NCI-H524 (cell line): ENCODE measurements around the gene TMEM165.

Experiments used
- DNase-seq, 2 experiments: peaks; one replicate each; lab custom pipeline; 2025; lab: John Stamatoyannopoulos, UW

Gene TMEM165

GRCh38 chr4:55367084-55367722, 28.6 kb upstream of the TMEM165 start:
- no peak for DNase-seq

- no peak for DNase-seq
Observed at GRCh38 chr4:55369968-55370367, 25.8 kb upstream of the TMEM165 start.

- no peak for DNase-seq
Observed at GRCh38 chr4:55372259-55372658, 23.5 kb upstream of the TMEM165 start.

GRCh38 chr4:55373461-55373860, 22.3 kb upstream of the TMEM165 start:
- DNase-seq: no peak

GRCh38 chr4:55376698-55377097, 19.1 kb upstream of the TMEM165 start:
- no peak for DNase-seq

GRCh38 chr4:55378617-55379467, 16.9 kb upstream of the TMEM165 start:
- DNase-seq: no peak

GRCh38 chr4:55380576-55380975, 15.2 kb upstream of the TMEM165 start:
- DNase-seq: no peak

- DNase-seq: peak in 1 of 2 experiments; percentile 48
Observed at GRCh38 chr4:55381502-55381901, 14.3 kb upstream of the TMEM165 start.

- DNase-seq: no peak
Observed at GRCh38 chr4:55382488-55383003, 13.2 kb upstream of the TMEM165 start.

GRCh38 chr4:55385201-55385649, 10.5 kb upstream of the TMEM165 start:
- no peak for DNase-seq

- no peak for DNase-seq
Observed at GRCh38 chr4:55386073-55386472, 9.7 kb upstream of the TMEM165 start.

GRCh38 chr4:55386840-55387239, 8.9 kb upstream of the TMEM165 start:
- DNase-seq: no peak

- DNase-seq: peak in 1 of 2 experiments; percentile 9
Observed at GRCh38 chr4:55393461-55394320, 2.1 kb upstream of the TMEM165 start.

- DNase-seq: no peak
Observed at GRCh38 chr4:55395218-55395528, 584 bp upstream of the TMEM165 start.

GRCh38 chr4:55396308-55397125, 760 bp downstream of the TMEM165 start:
- DNase-seq: peak in 1 of 2 experiments; percentile 15

- DNase-seq: peak in 1 of 2 experiments; percentile 31
Observed at GRCh38 chr4:55397126-55397436, 1.3 kb downstream of the TMEM165 start.

- DNase-seq: no peak
Observed at GRCh38 chr4:55397520-55398321, 2.0 kb downstream of the TMEM165 start.

- DNase-seq: no peak
Observed at GRCh38 chr4:55398461-55398860, 2.7 kb downstream of the TMEM165 start.

GRCh38 chr4:55398966-55399365, 3.2 kb downstream of the TMEM165 start:
- DNase-seq: no peak

- DNase-seq: no peak
Observed at GRCh38 chr4:55399581-55399980, 3.8 kb downstream of the TMEM165 start.

- no peak for DNase-seq
Observed at GRCh38 chr4:55405073-55405472, 9.3 kb downstream of the TMEM165 start.
